Psoas muscle (tissue), 8 donors: ENCODE results near the gene TSPOAP1. TPM values are rescaled to one million over a fixed set of nuclear protein-coding genes. Genes with fewer than 3 reads are reported as not detected.

Experiments used
- ATAC-seq, 4 donors: fragments of 200-7000 bp; cut with Tn5 transposase; one replicate each; pipeline ENCODE4 v1.9.1; 2020; ENCODE audit warnings: moderate library complexity in 3 of 4, mild to moderate bottlenecking in 2 of 4
- DNase-seq, 2 donors: peaks; one replicate each; pipeline ENCODE4 v3.0.0-alpha.2; 2020
- H3K27ac ChIP-seq: fragments of 200-600 bp; one replicate; pipeline ENCODE4 v1.8.0; 2022
- H3K27me3 ChIP-seq, 3 donors: fragments of 200-600 bp in 1 of 3; one replicate each; pipeline versions ENCODE4 v1.6.1 to v1.8.0; 2013 to 2022; ENCODE audit warnings: low read length in 2 of 3, mild to moderate bottlenecking in 2 of 3, moderate library complexity in 1 of 3; ENCODE audit not compliant: insufficient read depth in 3 of 3
- H3K36me3 ChIP-seq, 2 donors: fragments of 200-600 bp in 1 of 2; one replicate each; pipeline versions ENCODE4 v1.6.1 to v1.8.0; 2013 to 2022; ENCODE audit warnings: low read depth in 1 of 2, mild to moderate bottlenecking in 1 of 2, moderate library complexity in 1 of 2; ENCODE audit not compliant: insufficient read depth in 1 of 2
- H3K4me1 ChIP-seq: fragments of 200-600 bp; one replicate; pipeline ENCODE4 v1.8.0; 2022
- H3K4me3 ChIP-seq: fragments of 200-600 bp; one replicate; pipeline ENCODE4 v1.8.0; 2022; ENCODE audit warnings: mild to moderate bottlenecking
- H3K9me3 ChIP-seq: fragments of 200-600 bp; one replicate; pipeline ENCODE4 v1.8.0; 2022
- CTCF ChIP-seq: fragments of 200-600 bp; IDR thresholded peaks from one replicate; pipeline ENCODE4 v1.8.0; 2022; ENCODE audit warnings: antibody characterized with exemption
- WGBS, 3 donors: extraction: QIAGEN DNeasy Blood & Tissue Kit; methylation state at CpG; one replicate each; pipeline versions ENCODE4 v1.1.6 to v1.1.7; 2013; 5-methylcytosine and 5-hydroxymethylcytosine counted together
- intact Hi-C, 2 donors: fragments of 100-400 bp; cut with DNase I; formaldehyde crosslinking; loops; one replicate each; pipeline versions ENCODE4 v1.11.0 to v1.14.2; 2022
- polyA plus RNA-seq, 3 donors: library from polyadenylated mRNA; stranded (reverse); fragments of 200-250 nt; gene quantifications; one replicate each; pipeline ENCODE4 v1.2.3, GENCODE V29; 2013
- total RNA-seq, 4 donors: library from RNA; stranded (reverse); fragmentation: NEBNext Ultra II Directional in 2 of 4; extraction: Animal tissue kit (Norgen Biotek cat#: 25700) in 2 of 4; gene quantifications; one replicate each; pipeline versions ENCODE4 v1.2.1 to v1.2.4, GENCODE V29; 2021 to 2023
- donor health status: healthy with polysubstance abuse.
- donor health status: DM: no; HTN: no; CAD: no; lungs with moderate emphysema.
- donor health status: Bipolar disorder and iron deficiency.
- donor health status: healthy.
- donor health status: DM: yes; HTN: yes; CAD: no.
- donor health status: DM: no; HTN: no; CAD: no.
- donor health status: DM: no; HTN: no; CAD: no.
- donor health status: DM: yes; HTN: yes; CAD: no.

The TSPOAP1 gene
- total and polyA plus RNA-seq, 7 donors = 0.40 to 6.6 (median 2.3) TPM

DNA sequence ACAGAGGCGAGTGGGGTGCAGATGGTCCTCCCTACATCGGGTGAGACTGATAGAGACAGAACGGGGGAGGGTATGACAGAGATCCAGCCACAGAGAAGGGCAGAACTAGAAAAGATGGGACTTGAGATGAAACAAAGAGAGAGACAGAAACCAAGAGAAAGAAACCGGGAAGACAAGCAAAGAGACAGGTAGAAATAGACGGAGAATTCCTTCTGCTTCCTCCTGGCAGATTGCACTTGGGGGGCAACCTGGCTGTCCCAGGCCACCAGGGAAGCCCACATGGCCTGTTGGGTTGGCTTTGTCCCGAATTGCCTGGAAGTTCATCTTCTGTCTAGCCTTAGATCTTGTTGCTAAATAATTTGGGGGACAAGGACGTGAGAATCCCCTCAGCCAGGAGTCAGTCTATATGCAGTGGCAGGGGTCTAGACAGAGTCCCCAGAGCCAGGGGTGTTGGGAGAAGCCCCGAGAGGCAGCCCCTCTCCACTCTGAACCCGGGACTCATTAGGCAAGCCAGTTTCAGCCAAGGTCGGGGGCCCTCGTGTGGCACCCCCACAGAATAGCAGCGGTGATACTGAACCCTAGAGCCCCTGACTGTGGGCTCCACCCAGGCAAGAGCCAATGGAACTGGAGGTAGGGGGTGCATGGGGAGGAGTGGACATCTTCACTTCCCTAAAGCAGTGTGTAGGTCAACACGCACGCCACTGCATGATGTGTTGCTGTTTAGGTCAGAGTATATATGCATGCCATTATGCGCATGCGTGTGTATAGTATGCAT lies 627 bp upstream of the TSPOAP1 start:
- Histone ChIP-seq H3K27me3 (peaks cover 0 to 24% (median 7%) of the 10 kb centered on the region in 3 donors), H3K9me3 (no peaks in the 10 kb centered on the region), H3K27ac (no peak overlapping the region), H3K4me3 (no peak overlapping the region), H3K4me1 (peaks cover 6% of the 10 kb centered on the region), H3K36me3 (no peaks in the 10 kb centered on the region)
- DNase-seq (no peak), ATAC-seq (peak in 2 of 4 donors; percentile 27 to 30)
- TF ChIP-seq CTCF = no peak
- WGBS, 3 donors = 30 to 34% (median 33%) methylated on average over 16 of the region's 16 CpGs
- intact Hi-C loops = no loop called here

DNA sequence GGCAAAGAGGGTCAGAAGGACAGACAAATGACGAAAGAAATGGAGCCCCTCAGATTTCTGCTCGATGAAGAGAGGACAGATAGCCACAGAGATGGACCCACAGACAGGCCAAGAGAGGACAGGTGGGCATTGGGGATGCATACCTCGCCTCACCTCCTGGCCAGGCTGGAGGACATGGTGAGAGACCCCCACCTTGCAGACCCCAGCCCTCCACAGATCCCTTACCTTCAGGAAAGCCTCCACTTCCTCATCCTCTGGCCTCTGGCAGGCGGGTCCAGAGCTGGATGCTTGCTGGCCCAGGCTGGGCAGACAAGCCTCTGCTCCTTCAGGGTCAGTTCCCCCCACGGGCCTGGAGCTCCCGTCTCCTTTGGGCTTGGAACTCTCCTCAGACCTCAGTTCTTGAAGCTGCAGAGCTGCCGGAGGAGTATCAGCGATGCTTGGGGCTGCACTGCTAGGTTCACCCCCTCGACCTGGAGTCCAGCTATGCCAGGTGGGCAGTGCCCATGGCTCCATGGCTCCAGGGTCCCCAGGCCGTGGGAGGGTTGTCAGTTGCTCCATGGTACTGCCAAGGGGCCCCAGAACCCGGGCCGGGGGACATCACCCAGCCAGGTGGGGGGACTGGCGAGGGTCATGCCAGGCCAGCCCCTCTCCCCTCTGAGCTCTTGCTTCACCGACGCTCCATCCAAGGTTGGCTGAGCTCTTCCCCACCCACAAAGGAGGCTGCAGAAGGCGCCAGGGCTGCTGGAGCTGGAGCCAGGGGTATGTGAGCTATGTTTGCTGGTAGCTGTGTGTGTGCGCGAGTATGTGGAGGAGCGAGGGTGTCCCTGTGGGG lies 1.0 kb downstream of the TSPOAP1 start:
- intact Hi-C loops = no loop called here
- no peak overlapping the region for H3K27ac ChIP-seq
- H3K9me3 ChIP-seq = no peaks in the 10 kb centered on the region
- TF ChIP-seq CTCF = no peak
- H3K27me3 ChIP-seq = peaks cover 0 to 14% (median 7%) of the 10 kb centered on the region in 3 donors
- H3K36me3 ChIP-seq = no peaks in the 10 kb centered on the region
- DNase-seq = no peak
- H3K4me3 ChIP-seq = no peak overlapping the region
- WGBS, 3 donors = 63 to 69% (median 65%) methylated on average over 17 to 19 of the region's 19 CpGs
- no peak for ATAC-seq
- H3K4me1 ChIP-seq = peaks cover 6% of the 10 kb centered on the region

GRCh38 chr17:58326609-58327362 lies 1.8 kb downstream of the TSPOAP1 start:
- no peak overlapping the region for H3K4me3 ChIP-seq
- no peak for TF ChIP-seq CTCF
- WGBS, 3 donors = 72 to 84% (median 83%) methylated on average over 8 to 9 of the region's 9 CpGs
- no peaks in the 10 kb centered on the region for H3K9me3 ChIP-seq
- peaks cover 0 to 11% (median 5%) of the 10 kb centered on the region in 3 donors for H3K27me3 ChIP-seq
- no peak overlapping the region for H3K27ac ChIP-seq
- peaks cover 6% of the 10 kb centered on the region for H3K4me1 ChIP-seq
- no peaks in the 10 kb centered on the region for H3K36me3 ChIP-seq
- DNase-seq (no peak), ATAC-seq (no peak)
- intact Hi-C loops = no loop called here

DNA sequence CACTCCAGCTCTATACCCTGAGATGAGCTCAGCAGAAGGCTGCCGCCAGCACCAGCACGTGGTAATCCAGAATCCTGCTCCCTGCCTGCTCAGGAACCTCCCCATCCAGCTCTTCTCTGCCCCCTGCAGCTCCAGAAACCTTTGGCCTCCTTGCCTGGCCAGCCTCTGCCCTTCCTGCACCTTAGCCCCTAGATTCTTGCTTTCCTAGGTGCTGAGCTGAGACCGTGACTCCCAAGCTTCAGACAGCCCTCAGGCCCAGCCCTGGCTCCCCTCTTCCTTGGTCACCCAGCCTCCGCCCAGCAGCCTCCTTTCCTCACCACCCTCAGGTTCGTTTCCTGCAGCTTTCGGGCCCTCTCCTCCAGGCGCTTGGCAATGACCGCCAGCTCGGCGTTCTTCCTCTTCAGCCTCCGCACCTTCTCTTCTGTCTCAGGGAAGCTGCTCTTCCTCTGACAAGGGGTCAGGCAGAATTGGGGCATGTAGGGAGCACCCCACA lies 2.6 kb downstream of the TSPOAP1 start:
- peaks cover 6% of the 10 kb centered on the region for H3K4me1 ChIP-seq
- ATAC-seq = no peak
- DNase-seq = no peak
- WGBS, 3 donors = 80 to 84% (median 83%) methylated on average over 11 of the region's 11 CpGs
- H3K4me3 ChIP-seq = no peak overlapping the region
- TF ChIP-seq CTCF = no peak
- H3K27me3 ChIP-seq = peaks cover 0 to 11% (median 5%) of the 10 kb centered on the region in 3 donors
- H3K36me3 ChIP-seq = no peaks in the 10 kb centered on the region
- intact Hi-C loops = loop anchor here in 1 of 2 donors (2.0 kb wide), 1 partner anchor 25 kb away; no protein-coding TSS in a partner anchor
- no peaks in the 10 kb centered on the region for H3K9me3 ChIP-seq
- H3K27ac ChIP-seq = no peak overlapping the region
